Suprapubic skin (tissue), 4 donors: ENCODE results near the gene SFRP2.

Source experiments
- EP300 ChIP-seq: sonication (generic); formaldehyde crosslinking; IDR thresholded peaks from one replicate; pipeline ENCODE4 v1.6.1; 2017; ENCODE audit warnings: antibody characterized with exemption
- POLR2A ChIP-seq, 2 donors: fragments of 450-650 bp; IDR thresholded peaks; one replicate each; pipeline ENCODE4 v1.6.1; 2017; ENCODE audit warnings: antibody characterized with exemption in 2 of 2, mild to moderate bottlenecking in 2 of 2, moderate library complexity in 2 of 2
- POLR2AphosphoS5 ChIP-seq, 3 donors: sonication (generic); formaldehyde crosslinking; IDR thresholded peaks; one replicate each; pipeline ENCODE4 v1.6.1; 2017; ENCODE audit warnings: antibody characterized with exemption in 3 of 3
- TF ChIP-seq, protein P1 (sequence below), 2 donors: fragments of 200-600 bp in 1 of 2; fragments of 450-650 bp in 1 of 2; sonication (generic) in 1 of 2; IDR thresholded peaks; one replicate each; pipeline ENCODE4 v1.5.1; 2016 to 2019; ENCODE audit warnings: antibody characterized with exemption in 2 of 2, mild to moderate bottlenecking in 1 of 2, moderate library complexity in 1 of 2

DNA sequence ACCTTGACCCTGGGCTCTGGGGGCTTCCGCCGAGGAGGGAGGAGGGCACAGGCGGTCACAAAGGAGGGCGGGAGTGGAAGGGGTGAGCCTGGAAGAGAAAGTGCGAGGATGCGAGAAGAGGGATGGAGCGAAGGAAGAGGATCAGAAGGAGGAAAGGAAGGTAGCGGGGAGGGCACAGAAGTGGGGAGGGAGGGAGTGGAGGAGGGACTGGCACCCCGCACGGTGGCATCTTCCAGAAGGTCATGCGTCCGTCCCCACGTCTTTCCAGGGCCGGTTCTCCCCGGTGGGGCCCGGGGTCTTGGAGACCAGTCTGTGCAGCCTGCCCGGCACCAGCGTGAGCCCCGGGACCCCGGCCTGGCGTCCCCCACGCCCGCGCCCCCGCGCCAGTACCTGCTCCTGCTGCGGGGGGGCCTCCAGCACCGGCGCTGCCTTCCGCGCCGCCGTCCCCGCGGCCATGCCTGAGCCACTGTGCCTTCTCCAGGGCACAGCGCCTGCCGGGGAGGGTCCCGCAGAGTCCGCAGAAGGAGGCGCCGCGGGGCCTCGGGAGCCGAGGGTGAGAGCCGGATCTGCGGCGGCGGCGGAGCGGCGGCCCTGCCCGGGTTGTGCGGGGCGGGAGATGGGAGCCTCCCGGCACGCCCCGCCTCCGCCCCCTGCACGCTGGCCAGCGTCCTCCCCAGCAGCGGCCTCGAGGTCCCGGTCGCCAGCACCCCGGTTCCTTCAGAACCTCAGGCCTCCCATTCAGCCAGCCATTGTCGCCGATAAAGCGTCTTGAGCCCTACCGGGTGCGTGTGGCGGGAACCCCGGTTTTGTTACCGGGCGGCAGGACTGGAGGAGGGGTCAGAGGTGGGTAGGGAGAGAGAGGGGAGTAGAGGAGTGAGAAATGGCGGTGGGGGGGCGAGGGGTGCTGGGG, 29.2 kb downstream of the SFRP2 start, which contains the start of gene RNF175:
- TF ChIP-seq, protein P1, sequence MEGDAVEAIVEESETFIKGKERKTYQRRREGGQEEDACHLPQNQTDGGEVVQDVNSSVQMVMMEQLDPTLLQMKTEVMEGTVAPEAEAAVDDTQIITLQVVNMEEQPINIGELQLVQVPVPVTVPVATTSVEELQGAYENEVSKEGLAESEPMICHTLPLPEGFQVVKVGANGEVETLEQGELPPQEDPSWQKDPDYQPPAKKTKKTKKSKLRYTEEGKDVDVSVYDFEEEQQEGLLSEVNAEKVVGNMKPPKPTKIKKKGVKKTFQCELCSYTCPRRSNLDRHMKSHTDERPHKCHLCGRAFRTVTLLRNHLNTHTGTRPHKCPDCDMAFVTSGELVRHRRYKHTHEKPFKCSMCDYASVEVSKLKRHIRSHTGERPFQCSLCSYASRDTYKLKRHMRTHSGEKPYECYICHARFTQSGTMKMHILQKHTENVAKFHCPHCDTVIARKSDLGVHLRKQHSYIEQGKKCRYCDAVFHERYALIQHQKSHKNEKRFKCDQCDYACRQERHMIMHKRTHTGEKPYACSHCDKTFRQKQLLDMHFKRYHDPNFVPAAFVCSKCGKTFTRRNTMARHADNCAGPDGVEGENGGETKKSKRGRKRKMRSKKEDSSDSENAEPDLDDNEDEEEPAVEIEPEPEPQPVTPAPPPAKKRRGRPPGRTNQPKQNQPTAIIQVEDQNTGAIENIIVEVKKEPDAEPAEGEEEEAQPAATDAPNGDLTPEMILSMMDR (IDR thresholded peaks at IDR 0.05): no peak
- TF ChIP-seq POLR2A (IDR thresholded peaks at IDR 0.05) (no peak), EP300 (no peak), POLR2AphosphoS5 (IDR thresholded peaks at IDR 0.05) (no peak)
